ENCODE data around the gene CDK1. TPM values are rescaled to one million over a fixed set of nuclear protein-coding genes. Genes with fewer than 3 reads are reported as not detected.

Gene CDK1
- total RNA-seq, 2 experiments from 2014 or later = 0.75 to 1.1 TPM

DNA sequence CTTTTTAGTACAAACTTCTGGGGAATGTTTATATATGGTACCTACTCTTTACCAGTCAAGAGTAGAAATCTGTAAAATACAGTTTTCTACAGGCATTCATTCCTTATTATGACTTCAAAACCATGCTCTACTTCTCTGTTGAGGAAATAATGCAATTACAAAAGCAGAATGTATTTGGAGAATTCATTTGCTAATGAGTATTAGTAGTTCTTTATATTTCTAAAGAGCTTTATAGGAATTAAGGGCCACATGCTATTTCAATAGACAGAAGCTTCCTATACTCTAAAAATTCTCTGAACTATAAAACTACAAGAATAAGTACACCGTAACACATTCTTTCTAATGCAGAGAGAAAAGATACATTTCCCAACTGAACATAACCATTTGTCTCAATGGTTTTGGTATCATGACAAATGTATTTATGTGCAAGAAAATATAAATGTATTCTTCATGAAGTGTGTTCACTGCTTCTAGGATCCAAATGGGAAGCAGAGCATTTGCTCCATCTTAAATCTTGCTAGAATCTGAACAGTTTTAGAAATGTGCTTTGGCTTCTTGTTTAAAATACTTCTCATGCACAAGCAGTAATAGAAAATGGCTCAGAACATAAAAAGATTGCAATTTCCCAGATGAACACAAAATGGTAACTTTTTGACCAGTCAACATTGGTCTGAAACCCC is 21.8 kb downstream of the CDK1 start:
- H3K27me3 ChIP-seq (ENCODE audit: control insufficient read depth in 1 of 2, insufficient read depth in 2 of 2, low read length in 2 of 2) = no peaks in the 10 kb centered on the region
- no peaks in the 10 kb centered on the region for H3K36me3 Mint-ChIP-seq (ENCODE audit: low read depth)
- TF ChIP-seq, protein P1, sequence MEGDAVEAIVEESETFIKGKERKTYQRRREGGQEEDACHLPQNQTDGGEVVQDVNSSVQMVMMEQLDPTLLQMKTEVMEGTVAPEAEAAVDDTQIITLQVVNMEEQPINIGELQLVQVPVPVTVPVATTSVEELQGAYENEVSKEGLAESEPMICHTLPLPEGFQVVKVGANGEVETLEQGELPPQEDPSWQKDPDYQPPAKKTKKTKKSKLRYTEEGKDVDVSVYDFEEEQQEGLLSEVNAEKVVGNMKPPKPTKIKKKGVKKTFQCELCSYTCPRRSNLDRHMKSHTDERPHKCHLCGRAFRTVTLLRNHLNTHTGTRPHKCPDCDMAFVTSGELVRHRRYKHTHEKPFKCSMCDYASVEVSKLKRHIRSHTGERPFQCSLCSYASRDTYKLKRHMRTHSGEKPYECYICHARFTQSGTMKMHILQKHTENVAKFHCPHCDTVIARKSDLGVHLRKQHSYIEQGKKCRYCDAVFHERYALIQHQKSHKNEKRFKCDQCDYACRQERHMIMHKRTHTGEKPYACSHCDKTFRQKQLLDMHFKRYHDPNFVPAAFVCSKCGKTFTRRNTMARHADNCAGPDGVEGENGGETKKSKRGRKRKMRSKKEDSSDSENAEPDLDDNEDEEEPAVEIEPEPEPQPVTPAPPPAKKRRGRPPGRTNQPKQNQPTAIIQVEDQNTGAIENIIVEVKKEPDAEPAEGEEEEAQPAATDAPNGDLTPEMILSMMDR (IDR thresholded peaks at IDR 0.05) = no peak
- ATAC-seq (ENCODE audit: poor library complexity) (no peak), DNase-seq (no peak)
- no peak overlapping the region for H3K27ac Mint-ChIP-seq
- no peaks in the 10 kb centered on the region for H3K27me3 Mint-ChIP-seq
- ChIA-PET CTCF (no interaction called here), POLR2A (no interaction called here)
- no peaks in the 10 kb centered on the region for H3K4me1 ChIP-seq (ENCODE audit: insufficient read depth, low read length)
- no peak overlapping the region for H3K27ac ChIP-seq (ENCODE audit: low read depth in 1 of 2, low read length in 2 of 2)
- no peaks in the 10 kb centered on the region for H3K36me3 ChIP-seq (ENCODE audit: insufficient read depth, low read length)
- H3K4me3 Mint-ChIP-seq = no peak overlapping the region
- H3K4me1 Mint-ChIP-seq (ENCODE audit: low read depth) = no peaks in the 10 kb centered on the region
- H3K9me3 Mint-ChIP-seq = no peaks in the 10 kb centered on the region
- no peak overlapping the region for H3K4me3 ChIP-seq (ENCODE audit: low read length)
- H3K9me3 ChIP-seq (ENCODE audit: control insufficient read depth in 1 of 2, insufficient read depth in 1 of 2, low read length in 2 of 2) = no peaks in the 10 kb centered on the region
- intact Hi-C loops (cut with DNase I, micrococcal nuclease) = no loop called here

DNA sequence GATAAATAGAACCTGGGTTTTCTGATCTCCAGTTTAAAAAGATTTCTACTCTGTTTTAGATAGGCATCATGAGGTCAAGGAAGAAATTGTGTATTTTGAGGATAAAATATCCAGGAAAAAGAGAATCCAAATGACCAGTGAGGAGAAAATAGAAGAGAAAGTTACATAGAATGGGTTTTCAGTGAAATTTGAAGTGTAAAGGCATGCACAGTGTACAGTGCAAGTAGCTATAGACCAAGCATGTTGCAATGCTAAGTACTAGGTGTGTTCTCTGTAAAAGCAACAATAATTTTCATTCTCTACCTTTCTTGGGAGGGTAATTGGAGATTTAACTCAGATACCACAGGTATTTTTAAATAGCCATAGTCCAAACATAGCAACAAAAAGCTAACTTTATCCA is 22.6 kb downstream of the CDK1 start:
- H3K27ac Mint-ChIP-seq = no peak overlapping the region
- H3K36me3 Mint-ChIP-seq (ENCODE audit: low read depth) = no peaks in the 10 kb centered on the region
- CTCF ChIA-PET = no interaction called here
- H3K4me1 Mint-ChIP-seq (ENCODE audit: low read depth) = no peaks in the 10 kb centered on the region
- ATAC-seq (ENCODE audit: poor library complexity) = no peak
- POLR2A ChIA-PET = no interaction called here
- TF ChIP-seq, protein P1 (IDR thresholded peaks at IDR 0.05) = no peak
- no peak overlapping the region for H3K4me3 ChIP-seq (ENCODE audit: low read length)
- H3K27me3 ChIP-seq (ENCODE audit: control insufficient read depth in 1 of 2, insufficient read depth in 2 of 2, low read length in 2 of 2) = no peaks in the 10 kb centered on the region
- no peak overlapping the region for H3K4me3 Mint-ChIP-seq
- H3K27ac ChIP-seq (ENCODE audit: low read depth in 1 of 2, low read length in 2 of 2) = no peak overlapping the region
- H3K4me1 ChIP-seq (ENCODE audit: insufficient read depth, low read length) = no peaks in the 10 kb centered on the region
- no peaks in the 10 kb centered on the region for H3K27me3 Mint-ChIP-seq
- H3K36me3 ChIP-seq (ENCODE audit: insufficient read depth, low read length) = no peaks in the 10 kb centered on the region
- no peak for DNase-seq
- no peaks in the 10 kb centered on the region for H3K9me3 Mint-ChIP-seq
- no peaks in the 10 kb centered on the region for H3K9me3 ChIP-seq (ENCODE audit: control insufficient read depth in 1 of 2, insufficient read depth in 1 of 2, low read length in 2 of 2)
- intact Hi-C loops (cut with DNase I, micrococcal nuclease) = no loop called here

DNA sequence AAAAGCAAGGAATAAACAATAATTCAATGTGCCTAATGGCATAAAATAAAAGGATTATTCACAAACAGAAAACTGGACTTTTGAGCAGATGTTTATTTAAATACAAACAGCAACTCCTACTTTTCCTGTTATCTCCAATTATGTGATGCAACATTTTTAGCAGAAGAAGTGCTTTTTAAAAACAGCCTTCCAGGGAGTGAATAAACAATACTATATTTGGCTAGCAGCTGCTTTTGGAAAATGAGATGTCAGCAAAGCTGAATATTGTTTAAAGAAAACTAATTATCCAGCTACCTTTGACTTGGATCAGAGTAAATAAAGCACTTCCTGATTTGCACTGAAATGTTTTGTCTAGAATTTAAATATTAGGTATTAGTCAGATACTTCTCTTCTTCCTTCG is 23.2 kb downstream of the CDK1 start:
- DNase-seq = no peak
- no peak overlapping the region for H3K27ac ChIP-seq (ENCODE audit: low read depth in 1 of 2, low read length in 2 of 2)
- Mint-ChIP-seq H3K4me1 (ENCODE audit: low read depth) (no peaks in the 10 kb centered on the region), H3K9me3 (no peaks in the 10 kb centered on the region), H3K27me3 (no peaks in the 10 kb centered on the region), H3K27ac (no peak overlapping the region), H3K36me3 (ENCODE audit: low read depth) (no peaks in the 10 kb centered on the region), H3K4me3 (no peak overlapping the region)
- H3K4me3 ChIP-seq (ENCODE audit: low read length) = no peak overlapping the region
- H3K36me3 ChIP-seq (ENCODE audit: insufficient read depth, low read length) = no peaks in the 10 kb centered on the region
- ATAC-seq (ENCODE audit: poor library complexity) = no peak
- no peaks in the 10 kb centered on the region for H3K27me3 ChIP-seq (ENCODE audit: control insufficient read depth in 1 of 2, insufficient read depth in 2 of 2, low read length in 2 of 2)
- TF ChIP-seq, protein P1 (IDR thresholded peaks at IDR 0.05) = no peak
- intact Hi-C loops (cut with DNase I, micrococcal nuclease) = no loop called here
- CTCF ChIA-PET = no interaction called here
- POLR2A ChIA-PET = no interaction called here
- H3K9me3 ChIP-seq (ENCODE audit: control insufficient read depth in 1 of 2, insufficient read depth in 1 of 2, low read length in 2 of 2) = no peaks in the 10 kb centered on the region
- H3K4me1 ChIP-seq (ENCODE audit: insufficient read depth, low read length) = no peaks in the 10 kb centered on the region

Measured in CD4-positive, alpha-beta T cell (primary cell).